Omental fat pad (tissue), 4 donors: ENCODE results near the gene FPR3. TPM values are rescaled to one million over a fixed set of nuclear protein-coding genes. Genes with fewer than 3 reads are reported as not detected.

ENCODE experiments used
- ATAC-seq: fragments of 150-250 bp; one replicate; pipeline ENCODE4 v1.9.1; 2016; ENCODE audit warnings: mild to moderate bottlenecking, moderate library complexity; ENCODE audit not compliant: low FRiP score
- DNase-seq: peaks from one replicate; pipeline ENCODE4 v3.0.0-alpha.2; 2019; ENCODE audit warnings: low spot score
- total RNA-seq, 4 donors: library from RNA; depleted of rRNA; stranded (reverse); fragments of >200 nt; gene quantifications; one replicate each; pipeline ENCODE4 v1.1.0, GENCODE V29; 2016
- TF ChIP-seq, protein P1 (sequence below), 3 donors: fragments of 450-650 bp; IDR thresholded peaks; one replicate each; pipeline ENCODE4 v1.5.1; 2016 to 2017; ENCODE audit warnings: antibody characterized with exemption in 3 of 3, mild to moderate bottlenecking in 3 of 3, moderate library complexity in 2 of 3

FPR3 gene
- total RNA-seq, 4 donors from 2014 or later: 10.2 to 50.0 (median 23.9) TPM

- TF ChIP-seq, protein P1, sequence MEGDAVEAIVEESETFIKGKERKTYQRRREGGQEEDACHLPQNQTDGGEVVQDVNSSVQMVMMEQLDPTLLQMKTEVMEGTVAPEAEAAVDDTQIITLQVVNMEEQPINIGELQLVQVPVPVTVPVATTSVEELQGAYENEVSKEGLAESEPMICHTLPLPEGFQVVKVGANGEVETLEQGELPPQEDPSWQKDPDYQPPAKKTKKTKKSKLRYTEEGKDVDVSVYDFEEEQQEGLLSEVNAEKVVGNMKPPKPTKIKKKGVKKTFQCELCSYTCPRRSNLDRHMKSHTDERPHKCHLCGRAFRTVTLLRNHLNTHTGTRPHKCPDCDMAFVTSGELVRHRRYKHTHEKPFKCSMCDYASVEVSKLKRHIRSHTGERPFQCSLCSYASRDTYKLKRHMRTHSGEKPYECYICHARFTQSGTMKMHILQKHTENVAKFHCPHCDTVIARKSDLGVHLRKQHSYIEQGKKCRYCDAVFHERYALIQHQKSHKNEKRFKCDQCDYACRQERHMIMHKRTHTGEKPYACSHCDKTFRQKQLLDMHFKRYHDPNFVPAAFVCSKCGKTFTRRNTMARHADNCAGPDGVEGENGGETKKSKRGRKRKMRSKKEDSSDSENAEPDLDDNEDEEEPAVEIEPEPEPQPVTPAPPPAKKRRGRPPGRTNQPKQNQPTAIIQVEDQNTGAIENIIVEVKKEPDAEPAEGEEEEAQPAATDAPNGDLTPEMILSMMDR (IDR thresholded peaks at IDR 0.05): no peak
- ATAC-seq: no peak
Measured at GRCh38 chr19:51815043-51815442, 20.1 kb downstream of the FPR3 start.

DNA sequence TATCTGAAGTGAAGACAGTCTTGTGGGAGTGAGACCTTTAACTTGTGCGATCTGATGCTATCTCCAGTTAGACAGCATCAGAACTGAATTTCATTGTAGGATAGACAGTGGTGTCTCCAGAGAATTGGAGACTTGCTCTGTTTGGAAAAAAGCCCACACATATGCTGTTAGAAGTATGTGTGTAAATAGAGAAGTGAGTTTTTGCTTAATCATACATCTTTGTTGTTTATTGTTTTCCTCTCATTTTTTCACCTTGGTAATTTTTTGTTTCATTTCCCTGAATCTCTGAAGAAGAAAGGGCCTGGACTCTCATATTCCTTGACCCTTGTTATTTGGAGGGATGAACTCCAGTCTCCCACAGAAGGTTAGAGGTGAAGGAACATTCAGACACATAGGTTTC, 21.8 kb downstream of the FPR3 start:
- DNase-seq (no peak), ATAC-seq (no peak)
- TF ChIP-seq, protein P1 (IDR thresholded peaks at IDR 0.05): no peak

More at GRCh38 chr19:51815043-51815442, 20.1 kb downstream of the FPR3 start:
- DNase-seq: no peak

DNA sequence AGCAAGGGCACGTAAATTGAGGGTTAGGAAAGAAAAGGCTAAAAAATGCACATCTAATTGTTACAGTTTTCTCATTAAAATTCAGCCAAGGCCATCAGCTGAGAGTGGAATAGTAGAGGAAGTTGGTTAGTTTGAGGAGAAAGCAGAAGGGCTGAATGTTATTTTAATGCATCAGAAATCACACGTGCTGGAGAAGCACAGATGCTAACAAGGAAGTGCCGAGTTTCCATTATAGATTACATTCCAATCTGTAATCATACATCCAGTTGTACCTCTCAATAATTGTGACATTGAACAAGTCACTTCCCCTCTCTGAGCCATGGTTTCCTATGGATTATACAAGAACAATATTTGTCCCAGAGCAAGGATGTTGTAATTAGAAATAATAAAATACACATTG, 25.1 kb downstream of the FPR3 start:
- ATAC-seq (no peak), DNase-seq (no peak)
- TF ChIP-seq, protein P1 (IDR thresholded peaks at IDR 0.05): no peak

- TF ChIP-seq, protein P1 (IDR thresholded peaks at IDR 0.05): no peak
- ATAC-seq (no peak), DNase-seq (no peak)
Measured at GRCh38 chr19:51820831-51821446, 26.0 kb downstream of the FPR3 start.

DNA sequence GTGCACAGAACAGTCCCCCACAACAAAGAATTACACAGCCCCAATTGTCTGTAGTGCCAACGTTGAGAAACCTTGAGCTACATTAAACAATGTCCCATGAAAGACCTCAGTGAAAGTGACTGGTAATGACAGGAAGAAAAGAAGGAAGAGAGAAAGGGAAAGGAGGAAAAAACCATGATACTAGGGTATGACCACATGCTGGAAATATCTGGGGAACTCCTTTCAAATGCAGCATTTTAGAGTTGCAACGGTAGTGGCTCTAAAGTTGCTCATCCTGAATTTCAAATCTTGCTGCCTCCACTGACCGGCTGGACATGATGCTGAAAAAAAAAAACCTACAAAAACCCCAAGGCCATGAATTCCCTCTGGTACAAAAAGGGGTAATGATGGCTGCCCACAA, 26.5 kb downstream of the FPR3 start:
- no peak for DNase-seq
- no peak for ATAC-seq
- TF ChIP-seq, protein P1 (IDR thresholded peaks at IDR 0.05): no peak

DNA sequence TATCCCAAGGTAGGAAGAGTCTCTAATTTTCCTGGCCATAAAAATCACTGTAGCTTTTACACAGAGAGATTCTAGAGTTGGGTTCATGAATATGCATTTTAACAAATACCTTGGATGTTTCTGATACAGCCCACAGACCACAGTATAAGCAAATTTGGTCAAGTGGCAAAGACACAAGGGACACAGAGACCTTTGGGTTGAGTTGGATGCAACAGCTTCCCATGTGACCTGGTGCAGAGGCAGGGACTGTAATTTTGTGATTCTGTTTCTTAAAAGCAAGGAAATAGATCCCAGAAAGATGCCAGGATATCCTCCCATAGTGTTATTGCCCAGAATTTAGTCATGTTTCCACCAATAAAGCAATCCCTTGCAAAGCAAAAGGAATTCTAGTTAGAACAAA, 27.0 kb downstream of the FPR3 start:
- no peak for ATAC-seq
- no peak for DNase-seq
- TF ChIP-seq, protein P1 (IDR thresholded peaks at IDR 0.05): no peak

DNA sequence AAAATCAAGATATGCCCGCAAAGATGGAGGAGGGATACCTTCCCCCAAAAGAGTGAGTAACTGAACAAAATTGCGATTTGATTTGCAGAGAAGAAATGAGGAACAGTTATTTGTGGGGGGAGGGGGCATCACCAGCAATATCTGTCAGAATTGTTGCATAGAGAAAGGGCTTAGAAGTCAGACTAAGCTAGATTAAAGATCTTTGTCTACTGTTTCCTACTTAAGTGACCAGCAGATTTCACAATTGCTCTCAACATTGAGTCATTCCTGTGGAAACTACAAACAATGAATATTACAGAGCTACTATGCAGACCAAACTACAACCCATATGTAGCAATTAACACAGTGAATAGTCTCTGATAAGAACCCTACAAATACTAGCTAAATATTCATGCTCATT, 27.4 kb downstream of the FPR3 start:
- DNase-seq (no peak), ATAC-seq (no peak)
- TF ChIP-seq, protein P1 (IDR thresholded peaks at IDR 0.05): no peak
